Panc1 (cell line): ENCODE measurements around the gene ADCY2.

Experiments used
- CTCF ChIP-seq: fragments of 450-650 bp; IDR thresholded peaks from 2 replicates; pipeline ENCODE4 v1.5.1; 2017; ENCODE audit warnings: mild to moderate bottlenecking
- REST ChIP-seq, 2 experiments: IDR thresholded peaks; 2 replicates each; pipeline ENCODE4 v1.6.1; 2011 to 2012; ENCODE audit warnings: low read depth in 2 of 2, control low read depth in 1 of 2, low read length in 1 of 2, mild to moderate bottlenecking in 1 of 2, moderate library complexity in 1 of 2; ENCODE audit not compliant: insufficient read depth in 1 of 2

GRCh38 chr5:7372399-7372798 is 23.5 kb upstream of the ADCY2 start:
- TF ChIP-seq REST (IDR thresholded peaks at IDR 0.05; ENCODE audit: insufficient read depth in 1 of 2, low read depth in 2 of 2, low read length in 1 of 2) = no peak
- TF ChIP-seq CTCF = no peak
